DOHH2 (cell line): ENCODE measurements around the gene CFAP74.

Experiments
- H3F3A ChIP-seq: fragments of 200-600 bp; sonication (generic), shearing (Covaris generic); 2 replicates; pipeline ENCODE4 v1.6.0; 2016; ENCODE audit warnings: antibody characterized with exemption, mild to moderate bottlenecking; ENCODE audit not compliant: control insufficient read depth, insufficient read depth
- H3K27ac ChIP-seq: fragments of 200-600 bp; sonication (generic); 2 replicates; pipeline ENCODE4 v1.5.1; 2014; ENCODE audit warnings: low read depth, mild to moderate bottlenecking, low read length, moderate library complexity
- H3K27me3 ChIP-seq: fragments of 200-600 bp; sonication (generic); 2 replicates; pipeline ENCODE4 v1.6.1; 2014; ENCODE audit warnings: mild to moderate bottlenecking, low read length, mixed read lengths; ENCODE audit not compliant: control insufficient read depth
- H3K36me3 ChIP-seq: fragments of 200-600 bp; sonication (generic); 2 replicates; pipeline ENCODE4 v1.6.1; 2014; ENCODE audit warnings: mild to moderate bottlenecking, low read length, moderate library complexity, mixed read lengths; ENCODE audit not compliant: control insufficient read depth
- H3K4me1 ChIP-seq: fragments of 200-600 bp; sonication (generic); 2 replicates; pipeline ENCODE4 v1.6.1; 2014; ENCODE audit warnings: mild to moderate bottlenecking, low read length, mixed read lengths; ENCODE audit not compliant: control insufficient read depth
- H3K4me2 ChIP-seq: fragments of 200-600 bp; sonication (generic); 2 replicates; pipeline ENCODE4 v1.6.0; 2014; ENCODE audit warnings: mild to moderate bottlenecking, low read length, moderate library complexity
- H3K4me3 ChIP-seq: fragments of 200-600 bp; sonication (generic); 2 replicates; pipeline ENCODE4 v1.5.1; 2014; ENCODE audit warnings: mild to moderate bottlenecking, low read length, mixed read lengths
- H3K79me2 ChIP-seq: fragments of 200-600 bp; sonication (generic); 2 replicates; pipeline ENCODE4 v1.6.1; 2014; ENCODE audit warnings: mild to moderate bottlenecking, low read length, mixed read lengths; ENCODE audit not compliant: control insufficient read depth
- H3K9me2 ChIP-seq: fragments of 200-600 bp; sonication (generic); replicated peaks from 2 replicates; pipeline ENCODE4 v1.6.1; 2014; ENCODE audit warnings: mild to moderate bottlenecking, low read length, mixed read lengths; ENCODE audit not compliant: control insufficient read depth
- H3K9me3 ChIP-seq: fragments of 200-600 bp; sonication (generic); 2 replicates; pipeline ENCODE4 v1.6.1; 2014; ENCODE audit warnings: antibody characterized with exemption, low read length, mixed read lengths; ENCODE audit not compliant: control insufficient read depth, insufficient read depth
- H4K20me1 ChIP-seq: fragments of 200-600 bp; sonication (generic); 2 replicates; pipeline ENCODE4 v1.6.0; 2014; ENCODE audit warnings: low read depth, mild to moderate bottlenecking, antibody characterized with exemption, low read length, moderate library complexity; ENCODE audit not compliant: control insufficient read depth, insufficient read depth
- CTCF ChIP-seq: fragments of 200-600 bp; sonication (generic); IDR thresholded peaks from one replicate; pipeline ENCODE4 v1.5.1; 2014; ENCODE audit warnings: antibody characterized with exemption, mild to moderate bottlenecking, low read depth, low read length; ENCODE audit not compliant: poor library complexity, severe bottlenecking
- EZH2phosphoT487 ChIP-seq: fragments of 200-600 bp; sonication (generic); IDR thresholded peaks from 2 replicates; pipeline ENCODE4 v1.6.1; 2017; ENCODE audit warnings: borderline replicate concordance, mild to moderate bottlenecking, antibody characterized with exemption, low read length, moderate library complexity, mixed read lengths

The CFAP74 gene

DNA sequence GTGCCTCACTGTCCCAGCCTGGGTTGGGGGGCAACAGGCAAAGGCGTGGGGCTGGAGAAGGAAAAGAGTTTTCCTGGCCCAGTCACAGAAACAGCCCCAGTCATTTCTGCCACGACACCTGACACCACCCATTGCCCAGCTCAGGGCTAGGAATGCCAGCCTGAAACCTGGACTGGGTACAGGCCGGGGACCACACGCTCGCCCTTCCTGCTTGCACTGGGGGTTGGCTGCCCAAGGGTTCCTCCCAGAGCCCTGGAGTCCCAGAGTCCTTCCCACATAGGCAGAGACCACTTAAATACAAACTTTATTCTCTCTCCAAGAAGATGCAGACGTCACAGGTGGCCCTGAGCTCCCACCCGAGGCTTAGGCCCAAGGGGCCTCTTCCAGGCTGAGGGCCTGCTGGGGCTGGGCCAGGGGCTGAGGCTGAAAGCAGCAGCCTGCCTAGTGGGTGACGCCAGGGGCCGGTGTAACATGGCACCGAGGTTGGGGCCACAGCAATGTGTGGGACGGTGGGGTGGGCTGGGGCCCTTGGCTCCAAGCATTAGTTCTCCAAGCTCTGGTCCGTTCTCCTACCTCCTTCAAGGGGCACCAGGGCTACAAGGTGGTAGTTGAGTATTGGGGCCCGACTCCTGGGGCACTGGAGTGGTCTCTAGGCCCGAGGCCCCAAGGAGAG, 86.1 kb downstream of the CFAP74 start:
- no peaks in the 10 kb centered on the region for H3K9me3 ChIP-seq
- H3K27me3 ChIP-seq, result peaks cover 14% of the 10 kb centered on the region; the same call in 1 of the 2 replicates
- no peaks in the 10 kb centered on the region for H3K79me2 ChIP-seq
- H3K27ac ChIP-seq, result no peak overlapping the region
- no peak overlapping the region for H3K4me3 ChIP-seq
- no peaks in the 10 kb centered on the region for H3K9me2 ChIP-seq
- no peak for TF ChIP-seq EZH2phosphoT487
- TF ChIP-seq CTCF, result no peak
- H3K4me1 ChIP-seq, result peaks cover 14% of the 10 kb centered on the region
- no peak overlapping the region for H3K4me2 ChIP-seq
- no peaks in the 10 kb centered on the region for H4K20me1 ChIP-seq
- no peaks in the 10 kb centered on the region for H3F3A ChIP-seq
- no peaks in the 10 kb centered on the region for H3K36me3 ChIP-seq

DNA sequence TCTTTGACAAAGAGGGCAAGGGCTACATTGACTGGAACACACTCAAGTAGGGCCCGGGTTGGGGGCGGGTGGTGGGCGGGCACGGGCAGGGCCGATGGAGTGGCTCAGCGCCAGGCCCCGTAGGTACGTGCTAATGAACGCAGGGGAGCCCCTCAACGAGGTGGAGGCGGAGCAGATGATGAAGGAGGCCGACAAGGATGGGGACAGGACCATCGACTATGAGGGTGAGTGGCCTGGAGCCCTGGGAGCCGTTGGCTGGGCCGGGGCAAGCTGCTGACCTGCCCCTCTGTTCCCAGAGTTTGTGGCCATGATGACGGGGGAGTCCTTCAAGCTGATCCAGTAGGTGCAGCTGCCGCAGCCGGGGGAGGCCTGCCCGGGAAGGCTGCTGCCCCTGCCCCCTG, 86.7 kb downstream of the CFAP74 start:
- Histone ChIP-seq H3K4me3 (no peak overlapping the region), H3K9me2 (no peaks in the 10 kb centered on the region)
- no peak for TF ChIP-seq CTCF
- TF ChIP-seq EZH2phosphoT487, result no peak

DNA sequence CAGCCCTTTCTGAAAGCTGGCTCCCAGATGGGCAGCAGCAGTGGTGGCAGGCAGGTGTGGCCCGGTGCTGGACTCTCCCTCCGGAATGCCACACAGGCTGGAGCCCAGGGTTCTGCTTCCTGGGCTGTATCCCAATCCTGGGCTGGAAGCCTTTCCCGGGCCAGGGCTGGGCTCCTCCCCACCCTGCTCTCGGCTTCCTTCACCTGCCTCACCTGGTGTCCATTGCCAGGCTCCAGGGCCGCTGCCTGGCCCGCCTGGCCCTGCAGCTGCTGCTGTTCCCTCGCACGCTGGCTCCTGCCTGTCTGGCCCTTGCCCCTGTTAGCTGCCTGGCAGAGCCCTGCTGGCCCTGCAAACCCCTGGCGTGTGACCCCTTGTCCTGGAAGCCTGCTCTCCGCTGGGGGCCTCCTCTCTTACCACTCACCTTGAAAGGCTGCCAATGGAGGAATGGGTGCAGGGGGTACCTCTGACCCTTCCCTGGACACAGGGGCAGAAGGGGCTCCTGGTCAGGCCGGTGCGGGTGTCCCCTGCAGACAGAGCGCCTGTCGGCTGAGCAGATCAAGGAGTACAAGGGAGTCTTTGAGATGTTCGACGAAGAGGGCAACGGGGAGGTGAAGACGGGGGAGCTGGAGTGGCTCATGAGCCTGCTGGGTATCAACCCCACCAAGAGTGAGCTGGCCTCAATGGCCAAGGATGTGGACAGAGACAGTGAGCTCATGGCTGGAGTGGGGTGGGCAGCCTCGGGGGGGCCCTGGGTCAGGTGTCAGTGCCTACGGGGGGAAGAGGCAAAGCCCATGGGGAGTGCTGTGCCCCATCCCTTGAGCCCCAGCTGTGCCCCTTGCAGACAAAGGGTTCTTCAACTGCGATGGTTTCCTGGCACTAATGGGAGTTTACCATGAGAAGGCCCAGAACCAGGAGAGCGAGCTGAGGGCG, 87.4 kb downstream of the CFAP74 start:
- Histone ChIP-seq H3K27ac (no peak overlapping the region), H3F3A (no peaks in the 10 kb centered on the region), H3K27me3 (peaks cover 16% of the 10 kb centered on the region; the same call in 1 of the 2 replicates), H3K79me2 (no peaks in the 10 kb centered on the region), H3K36me3 (no peaks in the 10 kb centered on the region), H3K9me3 (no peaks in the 10 kb centered on the region), H3K9me2 (no peaks in the 10 kb centered on the region), H3K4me1 (peaks cover 14% of the 10 kb centered on the region), H3K4me2 (no peak overlapping the region), H3K4me3 (no peak overlapping the region), H4K20me1 (no peaks in the 10 kb centered on the region)
- no peak for TF ChIP-seq EZH2phosphoT487
- no peak for TF ChIP-seq CTCF

More for the DNA sequence above, 86.7 kb downstream of the CFAP74 start:
- no peaks in the 10 kb centered on the region for H3K36me3 ChIP-seq
- H3K4me2 ChIP-seq, result no peak overlapping the region
- no peak overlapping the region for H3K27ac ChIP-seq
- H3F3A ChIP-seq, result no peaks in the 10 kb centered on the region
- H3K9me3 ChIP-seq, result no peaks in the 10 kb centered on the region
- H3K79me2 ChIP-seq, result no peaks in the 10 kb centered on the region
- no peaks in the 10 kb centered on the region for H4K20me1 ChIP-seq
- H3K4me1 ChIP-seq, result peaks cover 14% of the 10 kb centered on the region
- peaks cover 14% of the 10 kb centered on the region; the same call in 1 of the 2 replicates for H3K27me3 ChIP-seq
